Body of pancreas (tissue), 4 donors: ENCODE data around the gene AKAP7. TPM values are rescaled to one million over a fixed set of nuclear protein-coding genes. Genes with fewer than 3 reads are reported as not detected.

ENCODE experiments used
- ATAC-seq: fragments of 150-250 bp; one replicate; pipeline ENCODE4 v1.9.1; 2016
- DNase-seq, 4 donors: peaks; one replicate each; pipeline ENCODE4 v3.0.0-alpha.2; 2019
- H3K27ac ChIP-seq, 4 donors: fragments of 200-600 bp; sonication (generic); 1 replicate in 3 of 4; 2 replicates in 1 of 4; pipeline versions ENCODE4 v1.5.1 to v1.6.1; 2016 to 2019; ENCODE audit warnings: mild to moderate bottlenecking in 1 of 4, mixed read lengths in 1 of 4, moderate library complexity in 1 of 4
- H3K27me3 ChIP-seq, 2 donors: fragments of 200-600 bp; sonication (generic); one replicate each; pipeline ENCODE4 v1.6.0; 2016; ENCODE audit warnings: mild to moderate bottlenecking in 1 of 2
- H3K36me3 ChIP-seq, 2 donors: fragments of 200-600 bp; sonication (generic); replicated peaks in 1 of 2; 2 replicates each; pipeline ENCODE4 v1.5.1; 2016; ENCODE audit warnings: low read depth in 2 of 2; ENCODE audit not compliant: insufficient read depth in 1 of 2
- H3K4me1 ChIP-seq: fragments of 200-600 bp; sonication (generic); one replicate; pipeline ENCODE4 v1.6.0; 2016
- H3K4me3 ChIP-seq, 2 donors: fragments of 200-600 bp; sonication (generic); 1 replicate in 1 of 2; 2 replicates in 1 of 2; pipeline ENCODE4 v1.5.1; 2016 to 2019
- H3K9me3 ChIP-seq, 3 donors: fragments of 200-600 bp; sonication (generic); 1 replicate in 2 of 3; 2 replicates in 1 of 3; pipeline ENCODE4 v1.5.1; 2016
- CTCF ChIP-seq, 7 experiments: fragments of 450-650 bp in 4 of 7; fragments of 200-600 bp in 3 of 7; sonication (generic) in 3 of 7; IDR thresholded peaks; one replicate each; pipeline ENCODE4 v1.5.1; 2016 to 2019; ENCODE audit warnings: antibody characterized with exemption in 7 of 7
- POLR2A ChIP-seq, 3 donors: fragments of 450-650 bp; IDR thresholded peaks; one replicate each; pipeline ENCODE4 v1.6.1; 2016; ENCODE audit warnings: antibody characterized with exemption in 3 of 3, mild to moderate bottlenecking in 2 of 3
- WGBS, 2 donors: methylation state at CpG; one replicate each; pipeline ENCODE4 v1.1.5; 2017; 5-methylcytosine and 5-hydroxymethylcytosine counted together
- intact Hi-C: fragments of 100-400 bp; cut with DNase I; formaldehyde crosslinking; loops from one replicate; pipeline ENCODE4 v1.15.1; 2023
- total RNA-seq, 2 donors: library from RNA; depleted of rRNA; stranded (reverse); fragments of >200 nt; gene quantifications; one replicate each; pipeline ENCODE4 v1.1.0, GENCODE V29; 2016

The AKAP7 gene
- total RNA-seq, 2 donors from 2014 or later, result 57.6 to 66.9 TPM

DNA sequence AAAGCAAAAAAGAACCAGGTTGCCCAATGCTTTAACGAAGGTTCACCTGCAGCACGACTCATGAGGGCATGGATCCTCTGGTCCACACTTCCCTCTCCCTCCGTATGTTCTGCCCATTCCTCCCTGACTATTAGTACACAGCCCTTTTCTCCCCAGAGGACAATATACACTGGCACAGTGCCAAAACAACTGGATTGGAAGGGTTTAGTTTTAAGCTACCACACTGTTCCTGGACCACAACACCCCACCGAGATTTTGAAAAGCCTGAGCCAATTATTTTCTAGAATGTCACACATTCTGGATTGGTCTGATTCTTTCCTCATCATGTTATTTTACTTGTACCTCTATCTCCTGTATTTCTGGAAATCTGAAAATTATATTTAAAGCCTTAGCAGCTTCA is 2.9 kb upstream of the AKAP7 start:
- WGBS, 2 donors, result 69 to 81% methylated on average over 4 of the region's 4 CpGs
- TF ChIP-seq CTCF (IDR thresholded peaks at IDR 0.05), result no peak
- DNase-seq (no peak), ATAC-seq (no peak)
- intact Hi-C loops, result no loop called here
- Histone ChIP-seq H3K4me3 (no peak overlapping the region), H3K4me1 (peaks cover 7% of the 10 kb centered on the region), H3K9me3 (no peaks in the 10 kb centered on the region), H3K36me3 (no peaks in the 10 kb centered on the region), H3K27ac (no peak overlapping the region), H3K27me3 (no peaks in the 10 kb centered on the region)

DNA sequence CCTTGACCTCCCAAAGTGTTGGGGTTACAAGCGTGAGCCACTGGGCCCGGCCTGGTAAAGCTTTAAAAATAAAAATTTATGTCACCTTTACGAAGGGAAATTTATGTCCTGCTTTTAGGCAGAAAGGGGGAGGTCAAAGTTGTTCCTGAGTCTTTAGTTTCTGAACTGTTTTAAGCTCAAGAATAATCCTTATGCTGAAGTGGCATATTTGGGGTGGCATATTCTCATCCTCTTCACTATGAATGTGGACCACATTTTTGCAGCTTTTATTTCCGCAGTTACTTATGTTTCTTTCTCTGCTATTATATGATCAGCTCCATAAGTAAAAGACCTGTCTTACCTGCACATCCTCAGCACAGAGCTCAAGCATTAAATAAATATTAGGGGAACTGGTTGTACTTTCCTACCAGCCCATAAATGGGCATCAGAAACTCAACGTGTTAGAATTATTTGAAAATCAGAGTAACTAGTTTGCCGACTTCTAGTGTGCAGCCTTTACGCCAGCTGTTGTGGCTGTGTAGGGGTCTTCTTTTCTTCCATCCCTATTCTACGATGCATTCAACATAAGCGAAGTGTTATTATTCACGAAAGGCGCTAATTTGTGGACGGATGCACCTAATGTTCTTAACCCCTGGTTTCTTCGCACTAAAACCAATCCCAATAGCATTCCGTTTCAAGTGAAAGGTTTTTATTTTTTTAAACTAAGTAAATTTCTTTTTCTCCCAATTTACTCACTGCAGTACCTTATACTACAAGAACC is 867 bp upstream of the AKAP7 start:
- no peak for ATAC-seq
- intact Hi-C loops, result no loop called here
- peak overlapping the region in 3 of 4 donors; percentile 81 to 89 (median 86) for H3K27ac ChIP-seq

DNA sequence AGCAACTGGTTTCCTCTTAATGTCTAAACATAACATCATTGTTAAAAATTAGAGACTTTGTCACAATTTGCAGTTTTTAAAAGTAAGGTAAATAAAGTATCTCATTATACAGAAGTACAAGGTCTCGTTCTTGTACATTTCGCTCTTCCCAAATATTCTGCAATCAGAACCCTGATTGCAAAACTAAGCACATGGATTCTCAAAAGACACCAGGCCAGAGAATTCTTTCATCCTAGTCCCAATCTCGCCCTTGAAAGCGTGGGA is 355 bp upstream of the AKAP7 start:
- DNase-seq, result no peak
- H3K9me3 ChIP-seq, result no peaks in the 10 kb centered on the region
- peaks cover 7% of the 10 kb centered on the region for H3K4me1 ChIP-seq
- no peaks in the 10 kb centered on the region for H3K27me3 ChIP-seq
- no peak for TF ChIP-seq POLR2A (IDR thresholded peaks at IDR 0.05)
- no peak for TF ChIP-seq CTCF (IDR thresholded peaks at IDR 0.05)
- H3K27ac ChIP-seq, result peak overlapping the region; percentile 75 to 89 (median 84)
- intact Hi-C loops, result no loop called here
- H3K36me3 ChIP-seq, result no peaks in the 10 kb centered on the region
- WGBS, 2 donors, result 3% methylated on average over 4 of the region's 4 CpGs
- peak overlapping the region in 1 of 2 donors; percentile 49 for H3K4me3 ChIP-seq
- no peak for ATAC-seq

More for the DNA sequence above, 867 bp upstream of the AKAP7 start:
- WGBS, 2 donors, result 86 to 88% methylated on average over 14 of the region's 14 CpGs
- peak overlapping the region in 1 of 2 donors; percentile 49 for H3K4me3 ChIP-seq
- H3K27me3 ChIP-seq, result no peaks in the 10 kb centered on the region
- H3K4me1 ChIP-seq, result peaks cover 7% of the 10 kb centered on the region
- no peaks in the 10 kb centered on the region for H3K9me3 ChIP-seq
- no peak for TF ChIP-seq POLR2A (IDR thresholded peaks at IDR 0.05)
- TF ChIP-seq CTCF (IDR thresholded peaks at IDR 0.05), result no peak
- DNase-seq, result no peak
- no peaks in the 10 kb centered on the region for H3K36me3 ChIP-seq

- intact Hi-C loops, result no loop called here
- Histone ChIP-seq H3K27me3 (no peaks in the 10 kb centered on the region), H3K9me3 (no peaks in the 10 kb centered on the region), H3K4me1 (peaks cover 7% of the 10 kb centered on the region), H3K27ac (peak overlapping the region; percentile 75 to 89 (median 84)), H3K36me3 (no peaks in the 10 kb centered on the region), H3K4me3 (peak overlapping the region; percentile 50 to 55)
- DNase-seq, result peak; percentile 8 to 44 (median 22)
- 4 to 6% methylated on average over 17 of the region's 17 CpGs for WGBS, 2 donors
- ATAC-seq, result peak; percentile 25
- TF ChIP-seq CTCF (IDR thresholded peaks at IDR 0.05) (no peak), POLR2A (IDR thresholded peaks at IDR 0.05) (no peak)
Measured at GRCh38 chr6:131136021-131136786, 937 bp downstream of the AKAP7 start.
